ENCODE measurements around the gene HNMT.

DNA sequence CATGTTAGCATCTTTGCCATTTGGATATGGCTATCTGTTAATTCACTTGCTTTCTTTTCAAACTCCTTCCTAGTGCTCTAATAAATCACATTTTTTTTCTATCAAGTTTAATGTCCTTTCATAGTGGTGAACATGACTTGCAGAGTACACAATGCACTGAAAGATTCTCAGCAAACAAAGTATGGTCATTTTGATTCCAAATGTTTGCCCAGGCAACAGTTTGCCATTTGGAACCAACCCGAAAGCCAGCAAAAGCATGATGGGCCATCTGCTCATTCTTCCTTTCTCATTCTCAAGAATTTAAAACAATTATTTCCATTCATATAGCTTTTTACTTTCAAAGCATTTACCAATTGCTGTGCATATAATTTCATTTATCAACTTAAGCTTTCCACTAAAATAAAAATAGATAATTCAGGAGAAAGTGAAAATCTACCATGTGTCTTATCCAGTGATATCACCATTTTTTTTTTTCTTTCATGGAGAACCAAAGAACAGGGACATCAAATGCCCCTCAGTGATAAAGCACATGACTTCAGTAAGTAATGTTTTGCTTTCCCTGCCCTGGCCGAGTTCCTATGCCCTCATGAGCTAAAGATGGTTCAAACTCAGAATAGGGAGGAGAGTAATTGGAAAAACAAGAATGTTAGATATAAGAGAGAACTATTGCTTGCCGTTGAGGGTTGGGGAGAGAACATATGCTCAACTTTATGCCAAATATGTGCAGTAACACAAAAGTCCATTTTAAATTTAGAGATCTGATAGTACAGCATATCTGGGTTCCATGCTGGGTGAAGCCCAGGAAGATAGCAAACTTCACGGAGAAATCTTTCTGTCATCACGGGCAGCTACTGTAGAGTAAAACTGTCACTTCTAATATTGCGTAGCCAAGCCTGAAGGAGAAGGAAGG, 62.1 kb downstream of the HNMT start:
- TF ChIP-seq, protein P1, sequence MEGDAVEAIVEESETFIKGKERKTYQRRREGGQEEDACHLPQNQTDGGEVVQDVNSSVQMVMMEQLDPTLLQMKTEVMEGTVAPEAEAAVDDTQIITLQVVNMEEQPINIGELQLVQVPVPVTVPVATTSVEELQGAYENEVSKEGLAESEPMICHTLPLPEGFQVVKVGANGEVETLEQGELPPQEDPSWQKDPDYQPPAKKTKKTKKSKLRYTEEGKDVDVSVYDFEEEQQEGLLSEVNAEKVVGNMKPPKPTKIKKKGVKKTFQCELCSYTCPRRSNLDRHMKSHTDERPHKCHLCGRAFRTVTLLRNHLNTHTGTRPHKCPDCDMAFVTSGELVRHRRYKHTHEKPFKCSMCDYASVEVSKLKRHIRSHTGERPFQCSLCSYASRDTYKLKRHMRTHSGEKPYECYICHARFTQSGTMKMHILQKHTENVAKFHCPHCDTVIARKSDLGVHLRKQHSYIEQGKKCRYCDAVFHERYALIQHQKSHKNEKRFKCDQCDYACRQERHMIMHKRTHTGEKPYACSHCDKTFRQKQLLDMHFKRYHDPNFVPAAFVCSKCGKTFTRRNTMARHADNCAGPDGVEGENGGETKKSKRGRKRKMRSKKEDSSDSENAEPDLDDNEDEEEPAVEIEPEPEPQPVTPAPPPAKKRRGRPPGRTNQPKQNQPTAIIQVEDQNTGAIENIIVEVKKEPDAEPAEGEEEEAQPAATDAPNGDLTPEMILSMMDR (conservative IDR thresholded peaks at IDR 0.05; ENCODE audit: low read length): no peak
- no peak for TF ChIP-seq EZH2phosphoT487 (IDR thresholded peaks at IDR 0.05; ENCODE audit: borderline replicate concordance)

Measured in Loucy (cell line).